ENCODE measurements around the gene GLIS2.

GLIS2 gene

DNA sequence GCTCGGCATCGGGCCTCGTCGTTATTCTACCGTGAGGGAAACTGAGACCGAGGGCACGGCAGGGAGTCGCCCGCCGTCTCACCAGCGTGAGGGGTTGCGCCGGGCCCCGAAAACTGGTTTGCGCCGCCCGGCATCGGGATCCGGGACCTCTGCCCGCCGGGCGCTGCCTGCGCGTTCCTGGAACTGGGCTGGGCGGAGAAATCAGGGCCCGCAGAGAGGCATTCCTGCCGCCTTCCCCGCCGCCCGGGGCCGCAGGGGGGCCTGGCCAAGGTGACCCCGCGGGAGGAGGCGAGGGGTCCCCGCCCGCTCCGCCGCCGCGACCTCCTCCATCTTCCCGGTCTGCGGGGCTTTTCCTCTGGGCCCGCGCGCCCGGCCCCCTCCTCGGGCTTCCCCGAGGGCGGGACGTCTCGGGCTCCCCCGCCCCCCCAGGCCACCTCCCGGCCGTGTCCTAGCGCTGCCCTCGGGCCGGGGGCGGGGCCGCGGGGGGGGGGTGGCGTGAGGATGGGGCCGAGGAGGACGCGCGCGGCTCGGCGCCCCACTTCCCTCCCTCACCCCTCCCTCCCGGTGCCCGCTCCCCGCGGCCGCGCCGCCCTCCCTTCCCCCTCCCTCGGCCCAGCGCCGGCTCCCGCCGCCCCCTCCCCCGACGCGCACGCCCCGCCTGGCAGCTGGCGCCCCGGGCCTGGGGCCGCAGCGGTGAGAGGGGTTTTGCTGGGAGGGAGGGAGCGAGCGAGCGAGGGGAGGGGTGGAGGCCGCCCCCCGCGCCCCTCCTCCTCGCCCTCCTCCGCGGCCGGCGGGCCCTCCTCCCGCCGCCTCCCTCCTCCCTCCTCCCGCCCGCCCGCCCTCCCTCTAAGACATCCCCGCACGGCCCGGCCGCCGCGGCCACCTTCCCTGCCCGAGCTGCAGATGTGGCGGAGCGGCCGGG is at the start of gene GLIS2:
Gene GLIS2, plus strand, starts transcription at position 882 of the 922 bp plus-strand sequence. CDS start 16,214 bp downstream, outside the sequence.
- DNase-seq, result peak; percentile 14

DNA sequence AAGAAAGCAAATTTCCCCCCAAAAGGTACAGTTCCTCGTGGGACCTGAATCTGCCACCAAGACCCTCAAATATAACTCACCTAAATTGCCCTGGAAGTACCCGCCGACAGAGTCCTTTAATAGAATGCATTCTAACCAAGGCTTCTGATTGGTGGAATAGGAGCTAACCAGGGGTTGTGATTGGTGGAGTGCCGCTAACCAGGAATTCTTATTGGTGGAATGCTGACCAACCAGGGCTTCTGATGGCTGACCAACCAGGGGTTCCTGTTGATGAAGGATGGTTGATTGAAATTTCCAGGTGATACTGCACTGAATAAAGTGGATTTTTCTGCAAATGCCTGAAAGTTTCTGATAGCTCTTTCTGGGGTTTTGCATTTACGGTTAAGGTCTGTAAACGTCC is 49.5 kb upstream of the GLIS2 start:
- DNase-seq, result no peak

DNA sequence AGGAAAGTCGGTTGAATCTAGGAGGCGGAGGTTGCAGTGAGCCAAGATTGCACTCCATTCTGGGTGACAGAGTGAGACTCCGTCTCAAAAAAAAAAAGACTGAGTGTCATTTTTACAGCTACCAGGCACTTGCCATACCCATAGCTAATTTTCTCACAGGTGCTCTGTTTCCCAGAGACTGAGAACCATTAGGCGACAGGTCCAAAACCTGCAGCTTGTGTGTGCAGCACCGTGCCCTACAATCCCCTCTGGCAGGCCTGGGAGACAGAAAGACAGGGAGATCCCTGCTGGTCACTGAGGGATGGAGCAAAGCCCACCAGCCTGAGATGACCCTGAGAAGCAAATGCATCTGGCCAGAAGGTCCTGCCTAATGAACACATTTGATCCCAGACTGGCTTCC is 45.8 kb upstream of the GLIS2 start:
- no peak for DNase-seq

DNA sequence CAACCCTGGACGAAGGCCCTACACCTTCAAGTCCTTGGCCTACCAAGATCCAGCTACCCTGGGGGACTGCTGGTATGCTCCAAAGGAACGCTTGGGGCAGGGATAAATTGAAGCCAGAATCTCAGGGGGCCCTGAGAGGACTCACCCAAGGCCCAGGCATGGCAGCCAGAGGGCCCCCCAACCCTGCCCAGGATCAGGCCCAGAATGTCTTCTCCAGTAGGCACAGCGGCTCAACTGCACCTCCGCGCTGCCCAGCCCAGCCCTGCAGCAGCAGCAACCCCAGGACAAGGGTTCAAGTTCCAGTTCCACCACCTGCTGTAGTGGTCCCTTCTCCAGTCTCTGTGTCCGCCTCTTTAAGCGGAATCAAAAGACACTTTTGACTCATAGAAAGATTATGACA is 45.3 kb upstream of the GLIS2 start:
- DNase-seq, result no peak

DNA sequence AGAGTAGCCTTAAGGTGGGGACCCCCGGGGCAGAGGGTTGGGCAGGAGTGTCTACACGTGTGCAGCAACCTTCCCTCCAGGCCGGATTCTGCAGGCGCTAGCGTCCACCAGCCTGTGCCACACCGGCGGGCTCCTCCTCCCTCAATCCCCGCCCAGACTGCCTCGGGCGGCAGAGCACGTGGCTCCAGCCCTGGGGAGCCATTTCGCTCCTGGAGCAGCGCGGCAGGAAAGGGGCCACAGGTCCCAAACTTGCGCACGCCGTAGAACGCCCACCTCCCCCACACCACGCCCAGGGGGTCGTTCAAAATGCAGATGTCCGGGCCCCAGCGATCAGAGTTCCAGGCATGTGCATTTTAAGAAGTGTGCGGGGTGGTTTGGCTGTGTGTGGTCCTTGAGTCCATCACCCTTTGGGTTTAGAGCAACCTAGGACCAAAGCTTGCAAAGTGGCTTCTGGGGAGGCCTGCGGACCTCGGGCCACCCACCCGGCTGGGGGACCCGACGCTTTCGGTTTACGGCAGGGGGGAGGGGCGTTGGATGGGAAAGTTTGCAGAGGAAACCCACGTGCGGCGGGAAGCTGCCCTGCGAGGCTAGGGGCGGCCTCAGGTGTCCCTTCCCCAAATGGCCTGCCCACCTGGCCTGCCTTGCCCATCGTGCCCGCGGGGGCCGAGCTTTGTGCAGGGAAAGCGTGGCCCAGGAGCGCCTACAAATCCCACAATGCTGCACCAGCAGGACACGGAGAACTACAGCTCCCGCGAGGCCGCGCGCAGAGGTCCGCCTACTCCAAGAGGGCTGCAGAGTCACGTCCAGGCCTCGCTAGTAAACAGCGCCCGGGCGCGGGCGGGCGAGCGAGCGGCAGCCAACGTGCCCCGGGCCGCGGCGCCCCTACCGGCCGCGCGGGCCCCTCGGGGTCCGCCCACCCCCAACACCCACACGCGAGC is 44.4 kb upstream of the GLIS2 start:
- DNase-seq, result peak; percentile 85

DNA sequence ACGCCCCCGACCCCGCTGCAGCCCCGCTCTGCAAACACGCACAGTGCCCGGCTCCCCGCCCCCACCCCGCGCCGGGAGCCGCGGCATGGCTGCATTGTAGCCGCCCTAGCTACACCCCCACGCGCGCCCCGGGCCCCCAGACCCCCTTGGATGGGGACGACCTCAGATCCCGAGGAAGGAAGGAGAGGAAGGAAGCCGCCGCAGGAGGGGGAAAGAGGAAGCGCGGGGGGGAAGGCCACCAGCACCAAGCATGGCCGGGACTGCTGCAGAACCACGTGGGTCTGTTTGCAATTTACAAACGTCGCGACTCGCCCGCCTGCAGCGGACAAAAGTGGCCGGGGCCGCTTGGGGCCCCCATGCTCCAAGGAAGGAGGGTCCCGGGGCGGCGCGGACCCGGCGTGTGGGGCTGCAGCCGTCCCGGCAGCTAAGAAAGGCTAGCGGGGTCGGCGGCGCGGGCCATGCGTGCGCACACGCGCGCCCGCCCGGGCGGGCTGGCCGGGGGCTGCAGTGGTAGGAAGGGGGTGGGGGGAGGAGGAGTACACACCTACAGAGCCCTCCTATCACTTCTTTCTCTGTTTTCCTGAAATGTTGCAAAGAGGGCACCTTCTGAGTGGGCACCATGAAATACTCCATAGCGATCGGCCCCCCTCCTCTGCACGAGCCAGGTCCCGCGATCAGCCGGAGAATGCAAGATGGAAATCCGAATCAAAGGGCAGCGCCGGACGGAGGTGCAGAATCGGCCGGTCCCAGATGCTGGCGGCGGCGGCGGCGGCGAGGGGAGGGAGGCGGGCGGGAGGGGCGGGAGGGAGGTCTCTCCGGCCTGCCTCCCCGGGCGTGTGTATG is 43.5 kb upstream of the GLIS2 start:
- peak; percentile 9 for DNase-seq

DNA sequence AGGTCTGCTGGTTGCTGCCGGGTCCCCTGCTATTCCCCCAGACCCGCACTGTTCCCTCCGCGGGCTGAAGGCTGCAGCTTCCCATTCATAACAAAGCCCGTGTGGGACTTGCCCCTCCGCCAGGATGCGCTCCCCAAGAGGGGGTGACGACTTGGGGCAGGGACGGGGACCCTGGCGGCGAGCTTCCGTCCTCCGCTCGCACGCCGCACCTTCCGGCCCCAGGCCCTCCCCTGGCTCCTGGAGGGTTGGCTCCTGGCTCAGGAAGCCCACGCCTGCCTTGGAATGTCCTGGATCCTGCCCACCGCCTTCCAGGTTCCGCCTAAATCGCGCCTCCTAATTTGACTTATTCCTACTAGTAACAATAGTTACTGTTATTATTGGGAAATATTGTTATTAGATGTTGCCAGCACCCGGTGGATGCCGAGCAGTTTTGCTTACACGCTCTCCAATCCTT is 42.0 kb upstream of the GLIS2 start:
- DNase-seq, result no peak

DNA sequence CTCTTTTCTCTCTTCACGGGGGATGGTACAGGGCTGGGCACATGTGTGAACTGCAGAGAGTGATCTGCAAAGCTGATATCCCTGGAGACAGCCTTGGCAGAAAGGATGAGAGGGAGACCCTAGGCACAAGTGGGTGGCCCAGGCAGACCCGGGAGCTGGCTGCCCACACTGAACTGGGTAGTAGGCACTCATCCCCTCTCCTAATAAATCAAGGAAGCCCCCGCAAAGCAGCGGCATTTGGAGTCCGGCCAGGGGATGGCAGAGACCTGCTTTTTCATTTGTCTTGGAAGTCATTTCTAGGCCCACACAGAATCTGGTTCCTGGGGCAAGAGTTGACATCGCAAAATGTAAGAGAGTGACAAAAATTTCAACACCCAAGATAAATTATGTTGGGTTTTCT is 40.0 kb upstream of the GLIS2 start:
- DNase-seq, result no peak

DNA sequence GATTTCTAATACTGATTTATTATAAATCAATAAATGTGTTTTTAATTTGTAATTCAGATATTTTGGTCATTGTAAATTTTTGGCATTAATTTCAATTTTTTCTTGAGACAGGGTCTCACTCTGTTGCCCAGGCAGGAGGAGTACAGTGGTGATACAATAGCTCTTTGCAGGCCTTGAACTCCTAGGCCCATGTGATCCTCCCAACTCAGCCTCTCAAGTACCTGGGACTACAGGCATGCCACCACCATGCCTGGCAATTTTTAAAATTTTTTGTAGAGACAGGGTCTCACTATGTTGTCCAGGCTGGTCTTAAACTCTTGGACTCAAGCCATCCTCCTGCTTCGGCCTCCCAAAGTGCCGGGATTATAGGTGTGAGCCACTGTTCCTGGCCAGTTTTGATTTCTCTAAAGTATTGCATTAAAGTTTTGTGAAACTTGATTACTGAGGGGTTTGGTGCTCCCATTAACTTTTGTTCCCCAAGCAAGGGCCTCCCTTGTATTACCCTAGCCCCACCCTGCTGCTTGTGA is 37.8 kb upstream of the GLIS2 start:
- DNase-seq, result no peak

DNA sequence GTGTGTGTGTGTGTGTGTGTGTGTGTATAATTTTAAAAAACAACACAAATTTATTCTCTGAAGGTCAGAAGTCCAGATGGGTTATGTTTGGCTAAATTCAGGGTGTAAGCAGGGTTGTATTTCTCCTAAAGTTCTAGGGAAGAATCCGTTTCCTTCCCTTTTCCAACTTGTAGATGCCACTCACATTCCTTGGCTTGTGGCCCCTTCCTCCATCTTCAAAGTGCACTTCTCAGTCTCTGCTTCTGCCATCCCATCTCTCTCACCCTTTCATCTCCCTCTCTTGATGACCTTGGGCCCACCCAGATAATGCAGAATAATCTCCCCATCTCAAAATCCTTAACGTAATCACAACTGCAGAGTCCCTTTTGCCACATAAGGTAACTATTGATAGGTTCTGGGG is 35.2 kb upstream of the GLIS2 start:
- DNase-seq, result no peak

DNA sequence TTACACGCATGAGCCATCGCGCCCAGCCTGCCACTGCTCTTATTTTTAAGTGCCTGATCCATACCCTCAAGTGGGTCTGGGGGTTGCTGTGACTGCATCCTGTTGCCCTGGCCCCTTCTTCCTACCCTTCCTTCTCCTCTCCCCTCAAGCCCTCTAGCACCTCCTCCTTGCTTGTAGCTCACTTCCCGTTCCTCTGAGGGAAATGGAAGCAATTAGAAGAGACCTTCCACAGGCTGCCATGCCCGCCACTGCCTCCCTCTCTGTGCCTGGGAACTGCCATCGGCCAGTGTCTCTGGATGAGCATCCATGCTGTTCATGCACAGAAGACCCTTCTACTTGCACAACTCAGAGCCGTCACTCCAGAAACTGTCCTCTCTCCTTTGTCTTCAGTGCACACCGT is 32.4 kb upstream of the GLIS2 start:
- DNase-seq, result no peak

DNA sequence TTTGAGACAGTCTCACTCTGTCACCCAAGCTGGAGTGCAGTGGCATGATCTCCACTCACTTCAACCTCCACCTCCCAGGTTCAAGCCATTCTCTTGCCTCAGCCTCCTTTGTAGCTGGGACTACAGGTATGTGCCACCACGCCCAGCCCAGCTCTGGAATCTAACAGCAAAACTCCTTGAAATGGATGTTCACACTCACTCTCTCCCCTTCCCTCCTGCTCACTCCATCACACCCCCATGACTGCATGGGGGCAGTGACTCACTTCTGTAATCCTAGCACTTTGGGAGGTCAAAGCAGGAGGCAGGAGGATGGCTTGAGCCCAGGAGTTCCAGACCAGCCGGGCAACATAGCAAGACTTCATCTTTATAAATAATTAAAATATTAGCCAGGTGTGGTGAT is 31.9 kb upstream of the GLIS2 start:
- DNase-seq, result no peak

DNA sequence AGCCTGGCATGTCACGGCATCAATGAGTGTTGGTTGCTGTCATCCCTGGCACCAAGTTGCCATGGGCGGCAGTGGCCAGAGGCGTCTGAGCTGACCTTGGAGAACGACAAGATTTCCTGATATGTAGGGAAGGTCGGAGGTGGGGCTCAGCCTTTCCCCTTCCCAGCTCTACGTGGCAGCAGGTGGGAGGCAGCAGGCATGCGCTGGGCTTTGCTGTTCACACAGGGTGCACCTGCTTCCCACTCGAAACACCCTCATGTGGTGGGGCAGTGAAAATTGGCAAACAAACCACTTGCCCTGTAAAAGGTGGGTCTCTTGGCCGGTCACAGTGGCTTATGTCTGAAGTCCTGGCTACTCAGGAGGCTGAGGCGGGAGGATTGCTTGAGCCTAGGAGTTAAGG is 30.7 kb upstream of the GLIS2 start:
- no peak for DNase-seq

DNA sequence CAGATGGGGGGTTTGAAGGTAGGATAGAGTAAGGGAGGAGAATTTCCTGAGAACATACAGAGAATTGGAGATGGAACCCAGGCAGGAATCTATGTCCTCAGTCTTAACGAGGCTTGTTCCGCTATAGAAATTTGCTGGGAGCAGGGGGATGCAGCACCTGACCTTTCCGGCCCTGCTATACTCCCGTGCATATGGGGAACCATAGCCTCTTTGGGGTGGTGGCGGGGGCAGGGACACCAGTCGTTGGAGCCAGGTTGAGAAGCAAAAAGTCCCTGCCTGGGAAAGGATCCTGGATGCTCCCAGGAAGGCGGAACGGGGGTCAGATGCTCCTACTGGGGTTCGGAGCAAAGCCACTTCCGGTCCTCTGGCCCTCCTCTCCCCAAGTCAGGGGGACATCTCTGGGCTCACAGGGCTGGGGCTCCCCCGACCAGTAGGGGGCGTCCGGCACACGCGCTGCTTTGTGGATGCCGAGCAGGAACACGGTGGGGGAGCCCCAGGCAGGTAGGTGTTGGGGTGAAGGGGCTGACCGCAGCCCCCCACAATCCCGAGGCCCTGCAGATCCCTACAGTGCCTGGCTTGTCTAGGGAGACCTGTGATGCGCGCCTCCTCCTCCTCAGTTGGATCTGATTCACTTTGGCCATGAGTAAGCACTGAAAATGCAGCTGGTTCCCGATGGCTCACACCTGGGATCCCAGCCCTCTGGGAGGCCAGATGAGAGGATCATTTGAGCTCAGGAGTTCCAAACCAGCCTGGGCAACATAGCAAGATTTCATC is 27.5 kb upstream of the GLIS2 start:
- no peak for DNase-seq

DNA sequence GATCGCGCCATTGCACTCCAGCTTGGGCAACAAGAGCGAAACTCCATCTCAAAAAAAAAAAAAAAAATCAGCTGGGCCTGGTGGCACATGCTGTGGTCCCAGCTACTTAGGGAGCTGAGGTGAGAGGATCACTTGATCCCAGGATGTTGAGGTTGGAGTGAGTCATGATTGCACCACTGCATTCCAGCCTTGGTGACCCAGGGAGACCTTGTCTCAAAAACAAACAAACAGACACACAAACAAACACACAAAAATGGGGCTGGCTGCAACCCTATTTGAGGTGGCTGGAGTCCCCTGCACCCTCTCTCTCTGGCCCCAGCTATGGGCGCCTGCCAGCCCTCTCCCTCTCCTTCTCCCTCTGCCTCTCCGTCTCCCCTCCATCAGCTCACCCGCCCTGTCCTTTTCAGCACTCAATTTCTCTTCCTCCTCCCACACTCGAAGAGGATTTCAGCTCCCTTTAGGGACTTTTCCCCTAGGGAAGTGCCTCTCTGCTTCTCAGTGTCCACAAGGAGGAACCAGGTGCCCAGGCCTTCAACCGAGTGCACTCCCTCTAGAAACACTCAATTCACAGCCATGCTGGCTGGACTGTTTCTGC is 25.5 kb upstream of the GLIS2 start:
- DNase-seq, result no peak

DNA sequence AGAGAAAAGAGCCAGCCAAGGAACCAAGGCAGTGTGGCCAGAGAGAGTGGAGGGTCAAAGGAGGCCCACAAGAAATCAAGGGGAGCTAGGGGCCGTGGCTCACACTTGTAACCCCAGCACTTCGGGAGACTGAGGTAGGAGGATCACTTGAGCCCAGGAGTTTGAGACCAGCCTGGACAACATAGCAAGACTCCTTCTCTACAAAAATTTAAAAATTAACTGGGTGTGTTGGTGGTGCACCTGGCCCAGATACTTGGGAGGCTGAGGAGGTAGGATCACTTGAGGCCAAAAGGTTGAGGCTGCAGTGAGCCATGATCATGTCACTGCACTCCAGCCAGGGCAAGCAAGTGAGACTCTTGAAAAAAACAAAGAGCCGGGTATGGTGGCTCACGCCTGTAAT is 24.2 kb upstream of the GLIS2 start:
- no peak for DNase-seq

DNA sequence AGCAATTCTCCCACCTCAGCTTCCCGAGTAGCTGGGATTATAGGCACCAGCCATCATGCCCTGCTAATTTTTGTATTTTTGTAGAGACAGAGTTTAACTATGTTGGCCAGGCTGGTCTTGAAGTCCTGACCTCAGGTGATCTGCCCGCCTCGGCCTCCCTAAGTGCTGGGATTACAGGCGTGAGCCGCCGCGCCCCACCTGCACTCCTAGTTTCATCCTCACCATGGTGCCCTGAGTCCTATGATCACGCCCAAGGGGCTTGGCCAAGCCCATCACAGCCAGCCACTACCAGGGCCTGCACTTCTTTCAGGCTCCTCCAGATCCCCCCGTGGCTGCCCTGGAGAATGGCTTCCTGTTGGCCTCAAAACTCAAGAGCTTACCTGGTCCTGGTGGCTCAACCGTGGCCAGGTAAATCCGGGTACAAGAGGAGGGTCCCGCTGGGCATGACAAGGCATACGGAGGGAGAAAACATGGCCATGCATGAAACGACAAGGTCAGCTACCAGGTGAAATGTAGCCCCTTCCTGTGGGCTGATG is 22.6 kb upstream of the GLIS2 start:
- DNase-seq, result no peak

DNA sequence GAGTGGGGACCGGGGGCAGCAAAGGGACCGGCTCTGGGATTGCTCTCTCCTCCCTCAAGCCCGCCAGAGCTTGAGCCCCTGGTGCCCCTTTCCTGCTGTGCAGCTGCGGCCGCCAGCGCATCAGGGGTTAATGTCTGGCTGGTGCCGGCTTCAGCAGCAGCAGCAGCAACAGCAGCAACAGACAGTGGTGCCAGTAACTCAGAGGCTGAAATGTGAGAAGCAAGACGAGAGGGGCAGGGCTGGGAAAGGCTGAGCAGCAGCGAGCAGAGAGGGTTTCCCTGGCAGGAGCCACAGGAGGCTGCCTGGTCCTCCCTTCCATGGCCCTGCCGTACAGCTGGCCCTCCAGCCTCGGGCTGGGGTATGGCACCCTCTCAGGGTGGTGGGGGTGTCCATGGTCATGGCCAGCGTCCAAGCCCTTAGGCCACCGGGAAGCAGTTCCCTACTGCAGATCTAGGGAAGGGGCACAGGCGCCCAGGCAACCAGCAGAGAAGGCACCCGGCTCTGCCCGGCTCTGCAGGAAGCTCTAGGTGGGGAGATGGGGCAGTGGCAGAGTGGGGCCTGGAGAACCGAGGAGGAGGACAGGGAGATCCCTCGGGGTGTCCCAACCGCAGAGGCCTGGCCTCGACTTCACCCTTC is 21.9 kb upstream of the GLIS2 start:
- peak; percentile 17 for DNase-seq

DNA sequence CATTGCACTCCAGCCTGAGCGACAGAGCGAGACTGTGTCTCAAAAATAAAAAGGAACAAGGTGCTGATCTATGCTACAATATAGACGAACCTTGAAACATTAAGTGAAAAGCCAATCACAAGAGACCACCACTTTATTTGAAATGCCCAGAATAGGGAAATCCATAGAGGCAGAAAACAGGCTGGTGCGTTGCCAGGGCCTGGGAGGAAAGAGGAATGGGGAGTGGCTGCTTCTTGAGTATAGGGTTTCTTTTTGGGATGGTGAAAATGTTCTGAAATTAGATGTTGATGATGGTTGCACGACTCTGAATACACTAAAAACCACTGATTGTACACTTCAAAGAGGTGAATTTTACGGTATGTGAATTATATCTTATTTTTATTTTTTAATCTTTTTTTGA is 20.3 kb upstream of the GLIS2 start:
- DNase-seq, result no peak

DNA sequence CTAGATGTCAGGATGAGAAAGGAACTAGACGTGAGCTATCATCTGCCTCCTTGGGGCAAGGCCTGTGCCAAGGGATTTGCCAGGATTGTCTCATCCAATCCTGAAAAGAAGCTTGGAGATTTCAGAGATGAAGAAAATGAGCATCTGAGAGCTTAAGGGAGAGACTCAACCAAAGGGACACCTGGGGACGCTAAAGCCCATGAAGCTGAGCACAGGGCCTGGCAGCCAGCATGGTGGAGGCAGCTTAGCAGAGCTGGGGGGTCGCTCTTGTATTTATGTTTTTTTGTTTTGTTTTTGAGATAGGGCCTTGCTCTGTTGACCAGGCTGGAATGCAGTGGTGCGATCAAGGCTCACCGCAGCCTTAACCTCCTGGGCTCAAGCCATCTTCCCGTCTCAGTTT is 18.4 kb upstream of the GLIS2 start:
- DNase-seq, result no peak
